HepG2 (cell line): ENCODE data around the gene SCFD2. TPM values are rescaled to one million over a fixed set of nuclear protein-coding genes. Genes with fewer than 3 reads are reported as not detected.

Experiments used
- EP300 ChIP-seq, 3 experiments: sonication (generic) in 1 of 3; formaldehyde crosslinking in 1 of 3; IDR thresholded peaks; 2 replicates each; pipeline versions ENCODE4 v1.5.1 to v1.6.1; 2011 to 2020; ENCODE audit warnings: low read depth in 2 of 3, low read length in 2 of 3, borderline replicate concordance in 1 of 3, improper control_type of control experiment in 1 of 3, mild to moderate bottlenecking in 1 of 3, missing genetic modification reagents in 1 of 3, moderate library complexity in 1 of 3
- MAFF ChIP-seq: IDR thresholded peaks from 2 replicates; pipeline ENCODE4 v1.6.1; 2011; ENCODE audit warnings: low read depth, low read length, improper control_type of control experiment
- MZF1 ChIP-seq: sonication (generic); formaldehyde crosslinking; IDR thresholded peaks from 2 replicates; pipeline ENCODE4 v1.8.1; 2023; ENCODE audit warnings: mild to moderate bottlenecking, missing genetic modification reagents, borderline replicate concordance
- PHF21A ChIP-seq: sonication (generic); formaldehyde crosslinking; IDR thresholded peaks from 2 replicates; pipeline ENCODE4 v1.5.0; 2020; ENCODE audit warnings: mild to moderate bottlenecking, missing genetic modification reagents
- POGZ ChIP-seq: sonication (generic); formaldehyde crosslinking; IDR thresholded peaks from 2 replicates; pipeline ENCODE4 v1.4.0; 2020; ENCODE audit warnings: mild to moderate bottlenecking, missing genetic modification reagents
- PRMT3 ChIP-seq: sonication (generic); formaldehyde crosslinking; IDR thresholded peaks from 2 replicates; pipeline ENCODE4 v1.8.1; 2022; ENCODE audit warnings: low read depth, mild to moderate bottlenecking, moderate library complexity, missing genetic modification reagents, borderline replicate concordance
- SIX4 ChIP-seq: sonication (generic); formaldehyde crosslinking; IDR thresholded peaks from 2 replicates; pipeline ENCODE4 v1.4.0; 2020; ENCODE audit warnings: missing genetic modification reagents
- STAG1 ChIP-seq: sonication (generic); formaldehyde crosslinking; IDR thresholded peaks from 2 replicates; pipeline ENCODE4 v1.4.0; 2020; ENCODE audit warnings: missing genetic modification reagents
- ZNF317 ChIP-seq: sonication (generic); formaldehyde crosslinking; IDR thresholded peaks from 2 replicates; pipeline ENCODE4 v1.5.0; 2020; ENCODE audit warnings: mild to moderate bottlenecking, missing genetic modification reagents
- polyA plus RNA-seq, 8 experiments: library from polyadenylated mRNA; depleted of rRNA in 3 of 8; stranded (reverse) in 7 of 8; unstranded in 1 of 8; fragments of >200 nt; fragmentation: Illumina TruSeq in 4 of 8; extraction: Trizol in 4 of 8; gene quantifications; 2 replicates each; pipeline versions ENCODE4 v1.2.1 to v1.2.3, GENCODE V29; 2011 to 2016; ENCODE audit warnings: low read depth in 4 of 8, missing spikeins in 1 of 8, mixed read lengths in 1 of 8; ENCODE audit not compliant: insufficient read depth in 1 of 8
- total RNA-seq, 5 experiments: library from RNA; depleted of rRNA; stranded (reverse); fragments of >200 nt; fragmentation: Illumina TruSeq; extraction: Trizol; gene quantifications; 2 replicates each; pipeline ENCODE4 v1.2.3, GENCODE V29; 2016; ENCODE audit warnings: low read depth in 1 of 5
- TF ChIP-seq, protein P1 (sequence below): sonication (generic); formaldehyde crosslinking; IDR thresholded peaks from 2 replicates; pipeline ENCODE4 v1.5.0; 2020; ENCODE audit warnings: mild to moderate bottlenecking, missing genetic modification reagents
- TF ChIP-seq, protein P2 (sequence below): sonication (generic); formaldehyde crosslinking; IDR thresholded peaks from 2 replicates; pipeline ENCODE4 v1.8.1; 2022; ENCODE audit warnings: mild to moderate bottlenecking, missing genetic modification reagents
- TF ChIP-seq, protein P3 (sequence below): IDR thresholded peaks from 2 replicates; pipeline ENCODE4 v1.6.1; 2016; ENCODE audit warnings: low read depth
- TF ChIP-seq, protein P4 (sequence below): sonication (generic); formaldehyde crosslinking; IDR thresholded peaks from 2 replicates; pipeline ENCODE4 v1.5.0; 2020; ENCODE audit warnings: missing genetic modification reagents

The SCFD2 gene
- total and polyA plus RNA-seq, 2 of the 13 experiments (the other 11 are each of a cell fraction or from before 2014, with no cell fraction given), result 4.6 to 15.6 TPM

DNA sequence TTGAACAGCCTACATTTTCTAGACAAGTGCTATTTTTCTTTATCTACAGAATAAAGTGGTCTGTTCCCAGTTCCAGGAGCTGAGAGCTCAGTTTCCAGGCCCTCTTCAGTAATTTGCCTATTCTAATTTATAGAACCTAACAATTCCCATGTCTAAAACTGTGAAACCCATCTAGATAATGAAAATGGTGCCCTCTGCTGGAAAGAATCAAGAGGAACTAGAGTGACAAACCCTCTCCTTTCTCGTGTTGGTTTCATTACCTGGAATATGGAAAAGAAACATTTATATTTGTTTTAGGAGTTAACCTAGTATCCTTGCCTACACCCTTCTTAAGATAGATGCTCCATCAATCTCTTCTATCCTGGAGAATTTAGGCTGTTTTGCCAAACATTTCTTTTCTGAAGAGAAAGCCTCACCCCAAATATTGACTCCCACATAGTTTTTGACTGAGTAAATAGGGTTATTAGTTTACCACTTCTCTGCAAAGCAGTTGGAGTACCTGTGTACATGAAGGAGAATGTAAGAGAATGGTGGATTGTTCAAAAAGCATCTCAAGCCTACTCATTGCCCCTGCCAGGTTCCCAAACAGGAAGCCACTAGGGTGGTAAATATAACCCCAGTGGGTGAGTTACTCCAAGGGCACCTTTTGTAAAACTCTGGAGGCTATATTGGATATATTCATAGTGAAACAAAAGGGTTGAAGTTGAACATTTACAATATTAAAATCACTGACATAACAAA, 382.1 kb downstream of the SCFD2 start (continued):
- TF ChIP-seq, protein P1, sequence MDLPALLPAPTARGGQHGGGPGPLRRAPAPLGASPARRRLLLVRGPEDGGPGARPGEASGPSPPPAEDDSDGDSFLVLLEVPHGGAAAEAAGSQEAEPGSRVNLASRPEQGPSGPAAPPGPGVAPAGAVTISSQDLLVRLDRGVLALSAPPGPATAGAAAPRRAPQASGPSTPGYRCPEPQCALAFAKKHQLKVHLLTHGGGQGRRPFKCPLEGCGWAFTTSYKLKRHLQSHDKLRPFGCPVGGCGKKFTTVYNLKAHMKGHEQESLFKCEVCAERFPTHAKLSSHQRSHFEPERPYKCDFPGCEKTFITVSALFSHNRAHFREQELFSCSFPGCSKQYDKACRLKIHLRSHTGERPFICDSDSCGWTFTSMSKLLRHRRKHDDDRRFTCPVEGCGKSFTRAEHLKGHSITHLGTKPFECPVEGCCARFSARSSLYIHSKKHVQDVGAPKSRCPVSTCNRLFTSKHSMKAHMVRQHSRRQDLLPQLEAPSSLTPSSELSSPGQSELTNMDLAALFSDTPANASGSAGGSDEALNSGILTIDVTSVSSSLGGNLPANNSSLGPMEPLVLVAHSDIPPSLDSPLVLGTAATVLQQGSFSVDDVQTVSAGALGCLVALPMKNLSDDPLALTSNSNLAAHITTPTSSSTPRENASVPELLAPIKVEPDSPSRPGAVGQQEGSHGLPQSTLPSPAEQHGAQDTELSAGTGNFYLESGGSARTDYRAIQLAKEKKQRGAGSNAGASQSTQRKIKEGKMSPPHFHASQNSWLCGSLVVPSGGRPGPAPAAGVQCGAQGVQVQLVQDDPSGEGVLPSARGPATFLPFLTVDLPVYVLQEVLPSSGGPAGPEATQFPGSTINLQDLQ (CRISPR knock-in tag), result no peak
- TF ChIP-seq PRMT3 (no peak), ZNF317 (CRISPR knock-in tag) (no peak), SIX4 (no peak), MZF1 (CRISPR knock-in tag) (no peak), PHF21A (CRISPR knock-in tag) (no peak), MAFF (no peak), POGZ (CRISPR knock-in tag) (no peak), EP300 (IDR thresholded peaks at IDR 0.05; ENCODE audit: low read depth in 2 of 2, low read length in 2 of 2) (no peak), EP300 (CRISPR knock-in tag; IDR thresholded peaks at IDR 0.05; ENCODE audit: borderline replicate concordance) (no peak), STAG1 (peak; percentile 76)
- TF ChIP-seq, protein P2, sequence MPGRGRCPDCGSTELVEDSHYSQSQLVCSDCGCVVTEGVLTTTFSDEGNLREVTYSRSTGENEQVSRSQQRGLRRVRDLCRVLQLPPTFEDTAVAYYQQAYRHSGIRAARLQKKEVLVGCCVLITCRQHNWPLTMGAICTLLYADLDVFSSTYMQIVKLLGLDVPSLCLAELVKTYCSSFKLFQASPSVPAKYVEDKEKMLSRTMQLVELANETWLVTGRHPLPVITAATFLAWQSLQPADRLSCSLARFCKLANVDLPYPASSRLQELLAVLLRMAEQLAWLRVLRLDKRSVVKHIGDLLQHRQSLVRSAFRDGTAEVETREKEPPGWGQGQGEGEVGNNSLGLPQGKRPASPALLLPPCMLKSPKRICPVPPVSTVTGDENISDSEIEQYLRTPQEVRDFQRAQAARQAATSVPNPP (CRISPR knock-in tag), result no peak
- TF ChIP-seq, protein P3, sequence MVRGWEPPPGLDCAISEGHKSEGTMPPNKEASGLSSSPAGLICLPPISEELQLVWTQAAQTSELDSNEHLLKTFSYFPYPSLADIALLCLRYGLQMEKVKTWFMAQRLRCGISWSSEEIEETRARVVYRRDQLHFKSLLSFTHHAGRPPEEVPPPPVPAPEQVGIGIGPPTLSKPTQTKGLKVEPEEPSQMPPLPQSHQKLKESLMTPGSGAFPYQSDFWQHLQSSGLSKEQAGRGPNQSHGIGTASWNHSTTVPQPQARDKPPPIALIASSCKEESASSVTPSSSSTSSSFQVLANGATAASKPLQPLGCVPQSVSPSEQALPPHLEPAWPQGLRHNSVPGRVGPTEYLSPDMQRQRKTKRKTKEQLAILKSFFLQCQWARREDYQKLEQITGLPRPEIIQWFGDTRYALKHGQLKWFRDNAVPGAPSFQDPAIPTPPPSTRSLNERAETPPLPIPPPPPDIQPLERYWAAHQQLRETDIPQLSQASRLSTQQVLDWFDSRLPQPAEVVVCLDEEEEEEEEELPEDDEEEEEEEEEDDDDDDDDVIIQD (CRISPR knock-in tag), result no peak
- TF ChIP-seq, protein P4, sequence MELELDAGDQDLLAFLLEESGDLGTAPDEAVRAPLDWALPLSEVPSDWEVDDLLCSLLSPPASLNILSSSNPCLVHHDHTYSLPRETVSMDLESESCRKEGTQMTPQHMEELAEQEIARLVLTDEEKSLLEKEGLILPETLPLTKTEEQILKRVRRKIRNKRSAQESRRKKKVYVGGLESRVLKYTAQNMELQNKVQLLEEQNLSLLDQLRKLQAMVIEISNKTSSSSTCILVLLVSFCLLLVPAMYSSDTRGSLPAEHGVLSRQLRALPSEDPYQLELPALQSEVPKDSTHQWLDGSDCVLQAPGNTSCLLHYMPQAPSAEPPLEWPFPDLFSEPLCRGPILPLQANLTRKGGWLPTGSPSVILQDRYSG (CRISPR knock-in tag), result no peak
